Omental fat pad (tissue), 4 donors: ENCODE measurements around the gene SH2D1B. TPM values are rescaled to one million over a fixed set of nuclear protein-coding genes. Genes with fewer than 3 reads are reported as not detected.
"Not testable (repeated sequence)": the region's sequence is repeated elsewhere in the genome, so short reads cannot be mapped to it uniquely, and the experiment has no call there.

Experiments
- ATAC-seq: fragments of 150-250 bp; one replicate; pipeline ENCODE4 v1.9.1; 2016; ENCODE audit warnings: mild to moderate bottlenecking, moderate library complexity; ENCODE audit not compliant: low FRiP score
- DNase-seq: peaks from one replicate; pipeline ENCODE4 v3.0.0-alpha.2; 2019; ENCODE audit warnings: low spot score
- CTCF ChIP-seq, 3 donors: fragments of 450-650 bp; IDR thresholded peaks; one replicate each; pipeline ENCODE4 v1.5.1; 2016 to 2017; ENCODE audit warnings: antibody characterized with exemption in 3 of 3, mild to moderate bottlenecking in 3 of 3, moderate library complexity in 2 of 3
- total RNA-seq, 4 donors: library from RNA; depleted of rRNA; stranded (reverse); fragments of >200 nt; gene quantifications; one replicate each; pipeline ENCODE4 v1.1.0, GENCODE V29; 2016

SH2D1B gene
- total RNA-seq, 4 donors from 2014 or later = 0.12 to 0.47 (median 0.25) TPM

- ATAC-seq (no peak), DNase-seq (no peak)
- TF ChIP-seq CTCF (IDR thresholded peaks at IDR 0.05) = no peak
These were observed 10.9 kb upstream of the SH2D1B start for GRCh38 chr1:162422662-162423375.

- TF ChIP-seq CTCF (IDR thresholded peaks at IDR 0.05) = no peak
- no peak for ATAC-seq
- DNase-seq = no peak
These were observed 9.6 kb upstream of the SH2D1B start for GRCh38 chr1:162421258-162422164.

GRCh38 chr1:162420120-162420519 lies 8.2 kb upstream of the SH2D1B start:
- DNase-seq (no peak), ATAC-seq (no peak)
- no peak for TF ChIP-seq CTCF (IDR thresholded peaks at IDR 0.05)

- not testable (repeated sequence) for DNase-seq, ATAC-seq
These were observed 7.6 kb upstream of the SH2D1B start for GRCh38 chr1:162419450-162419931.

GRCh38 chr1:162418584-162418983 lies 6.6 kb upstream of the SH2D1B start:
- DNase-seq, ATAC-seq: not testable (repeated sequence)

- no peak for TF ChIP-seq CTCF (IDR thresholded peaks at IDR 0.05)
- ATAC-seq = no peak
- no peak for DNase-seq
These were observed 5.7 kb upstream of the SH2D1B start for GRCh38 chr1:162417650-162418049.

GRCh38 chr1:162416909-162417308 lies 5.0 kb upstream of the SH2D1B start:
- TF ChIP-seq CTCF (IDR thresholded peaks at IDR 0.05) = no peak

GRCh38 chr1:162416215-162416614 lies 4.3 kb upstream of the SH2D1B start:
- no peak for ATAC-seq
- no peak for DNase-seq
- TF ChIP-seq CTCF (IDR thresholded peaks at IDR 0.05) = no peak

More at GRCh38 chr1:162416909-162417308, 5.0 kb upstream of the SH2D1B start:
- no peak for ATAC-seq
- no peak for DNase-seq
